ENCODE results near the gene MAGEA8.

Gene MAGEA8

GRCh38 chrX:149865390-149865789 lies 15.6 kb upstream of the MAGEA8 start:
- Histone ChIP-seq H3K9me2 (replicated peaks; ENCODE audit: low read depth, low read length) (no peaks in the 10 kb centered on the region), H3K4me2 (ENCODE audit: low read depth, low read length, poor library complexity, severe bottlenecking) (no peak overlapping the region), H3K4me3 (ENCODE audit: low read length, poor library complexity, severe bottlenecking) (no peak overlapping the region), H3K27me3 (ENCODE audit: insufficient read depth, low read length, poor library complexity, severe bottlenecking) (no peaks in the 10 kb centered on the region), H4K20me1 (ENCODE audit: insufficient read depth, low read length, poor library complexity, severe bottlenecking) (no peaks in the 10 kb centered on the region), H3K36me3 (ENCODE audit: insufficient read depth, low read length) (no peaks in the 10 kb centered on the region), H3K9me3 (ENCODE audit: insufficient read depth, low read depth, low read length) (no peaks in the 10 kb centered on the region), H3K4me1 (ENCODE audit: insufficient read depth, low read length, poor library complexity, severe bottlenecking) (no peaks in the 10 kb centered on the region), H3K9ac (ENCODE audit: low read depth, low read length, poor library complexity, severe bottlenecking) (no peak overlapping the region), H3K79me2 (ENCODE audit: insufficient read depth, low read length) (no peaks in the 10 kb centered on the region), H2AFZ (ENCODE audit: low read length) (no peak overlapping the region), H3F3A (ENCODE audit: low read depth) (no peaks in the 10 kb centered on the region)
- no peak for TF ChIP-seq EZH2phosphoT487 (IDR thresholded peaks at IDR 0.05; ENCODE audit: borderline replicate concordance)
- TF ChIP-seq, protein P1, sequence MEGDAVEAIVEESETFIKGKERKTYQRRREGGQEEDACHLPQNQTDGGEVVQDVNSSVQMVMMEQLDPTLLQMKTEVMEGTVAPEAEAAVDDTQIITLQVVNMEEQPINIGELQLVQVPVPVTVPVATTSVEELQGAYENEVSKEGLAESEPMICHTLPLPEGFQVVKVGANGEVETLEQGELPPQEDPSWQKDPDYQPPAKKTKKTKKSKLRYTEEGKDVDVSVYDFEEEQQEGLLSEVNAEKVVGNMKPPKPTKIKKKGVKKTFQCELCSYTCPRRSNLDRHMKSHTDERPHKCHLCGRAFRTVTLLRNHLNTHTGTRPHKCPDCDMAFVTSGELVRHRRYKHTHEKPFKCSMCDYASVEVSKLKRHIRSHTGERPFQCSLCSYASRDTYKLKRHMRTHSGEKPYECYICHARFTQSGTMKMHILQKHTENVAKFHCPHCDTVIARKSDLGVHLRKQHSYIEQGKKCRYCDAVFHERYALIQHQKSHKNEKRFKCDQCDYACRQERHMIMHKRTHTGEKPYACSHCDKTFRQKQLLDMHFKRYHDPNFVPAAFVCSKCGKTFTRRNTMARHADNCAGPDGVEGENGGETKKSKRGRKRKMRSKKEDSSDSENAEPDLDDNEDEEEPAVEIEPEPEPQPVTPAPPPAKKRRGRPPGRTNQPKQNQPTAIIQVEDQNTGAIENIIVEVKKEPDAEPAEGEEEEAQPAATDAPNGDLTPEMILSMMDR (conservative IDR thresholded peaks at IDR 0.05; ENCODE audit: low read length), result no peak

- Histone ChIP-seq H3F3A (ENCODE audit: low read depth) (no peaks in the 10 kb centered on the region), H3K4me1 (ENCODE audit: insufficient read depth, low read length, poor library complexity, severe bottlenecking) (no peaks in the 10 kb centered on the region), H3K36me3 (ENCODE audit: insufficient read depth, low read length) (no peaks in the 10 kb centered on the region), H3K4me3 (ENCODE audit: low read length, poor library complexity, severe bottlenecking) (no peak overlapping the region), H4K20me1 (ENCODE audit: insufficient read depth, low read length, poor library complexity, severe bottlenecking) (no peaks in the 10 kb centered on the region), H3K9me2 (replicated peaks; ENCODE audit: low read depth, low read length) (no peaks in the 10 kb centered on the region), H3K79me2 (ENCODE audit: insufficient read depth, low read length) (no peaks in the 10 kb centered on the region), H3K9ac (ENCODE audit: low read depth, low read length, poor library complexity, severe bottlenecking) (no peak overlapping the region), H3K4me2 (ENCODE audit: low read depth, low read length, poor library complexity, severe bottlenecking) (no peak overlapping the region), H2AFZ (ENCODE audit: low read length) (no peak overlapping the region), H3K9me3 (ENCODE audit: insufficient read depth, low read depth, low read length) (no peaks in the 10 kb centered on the region), H3K27me3 (ENCODE audit: insufficient read depth, low read length, poor library complexity, severe bottlenecking) (no peaks in the 10 kb centered on the region)
- TF ChIP-seq, protein P1 (conservative IDR thresholded peaks at IDR 0.05; ENCODE audit: low read length), result no peak
- no peak for TF ChIP-seq EZH2phosphoT487 (IDR thresholded peaks at IDR 0.05; ENCODE audit: borderline replicate concordance)
These were observed 13.5 kb upstream of the MAGEA8 start for GRCh38 chrX:149867488-149867887.

GRCh38 chrX:149870840-149871239 lies 10.1 kb upstream of the MAGEA8 start:
- Histone ChIP-seq H3K79me2 (ENCODE audit: insufficient read depth, low read length) (no peaks in the 10 kb centered on the region), H4K20me1 (ENCODE audit: insufficient read depth, low read length, poor library complexity, severe bottlenecking) (no peaks in the 10 kb centered on the region), H2AFZ (ENCODE audit: low read length) (no peak overlapping the region), H3F3A (ENCODE audit: low read depth) (no peaks in the 10 kb centered on the region), H3K27me3 (ENCODE audit: insufficient read depth, low read length, poor library complexity, severe bottlenecking) (no peaks in the 10 kb centered on the region), H3K4me1 (ENCODE audit: insufficient read depth, low read length, poor library complexity, severe bottlenecking) (no peaks in the 10 kb centered on the region), H3K36me3 (ENCODE audit: insufficient read depth, low read length) (no peaks in the 10 kb centered on the region), H3K9me2 (replicated peaks; ENCODE audit: low read depth, low read length) (no peaks in the 10 kb centered on the region), H3K4me3 (ENCODE audit: low read length, poor library complexity, severe bottlenecking) (no peak overlapping the region), H3K4me2 (ENCODE audit: low read depth, low read length, poor library complexity, severe bottlenecking) (no peak overlapping the region), H3K9me3 (ENCODE audit: insufficient read depth, low read depth, low read length) (no peaks in the 10 kb centered on the region), H3K9ac (ENCODE audit: low read depth, low read length, poor library complexity, severe bottlenecking) (no peak overlapping the region)
- TF ChIP-seq, protein P1 (conservative IDR thresholded peaks at IDR 0.05; ENCODE audit: low read length), result no peak
- no peak for TF ChIP-seq EZH2phosphoT487 (IDR thresholded peaks at IDR 0.05; ENCODE audit: borderline replicate concordance)
